GM19372 (cell line): ENCODE data around the gene TAOK3.

Experiments
- ATAC-seq: cut with Tn5 transposase; IDR thresholded peaks from one replicate; pipeline ENCODE4 v1.9.1; 2021; ENCODE audit warnings: mild to moderate bottlenecking, low read depth, moderate library complexity; ENCODE audit not compliant: unreplicated experiment

Gene TAOK3

DNA sequence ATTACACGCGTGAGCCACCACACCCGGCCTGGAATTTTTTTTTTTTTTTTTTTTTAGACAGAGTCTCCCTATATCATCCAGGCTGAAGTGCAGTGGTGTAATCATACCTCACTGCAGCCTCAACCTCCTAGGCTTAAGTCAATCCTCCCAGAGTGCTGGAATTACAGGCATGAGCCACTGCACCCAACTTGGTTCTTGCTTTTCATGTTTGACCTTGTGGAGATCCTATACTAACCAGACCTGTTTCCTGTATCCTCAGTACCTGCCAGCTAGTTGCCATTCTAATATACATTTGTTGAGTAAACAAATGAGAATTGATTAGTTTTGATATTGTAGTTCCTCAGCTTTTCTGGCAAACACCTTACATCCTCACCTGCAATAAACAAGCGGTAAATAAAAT, 265.7 kb downstream of the TAOK3 start:
- no peak for ATAC-seq

- ATAC-seq = peak; percentile 58
Measured at GRCh38 chr12:118103601-118104382, 268.9 kb downstream of the TAOK3 start, which contains the start of gene VSIG10. TSS of gene VSIG10 (minus strand) at chr12:118104011. CDS start at chr12:118103671, 340 bp downstream.

GRCh38 chr12:118103201-118103600, 269.5 kb downstream of the TAOK3 start:
- ATAC-seq = no peak

GRCh38 chr12:118102609-118103008, 270.1 kb downstream of the TAOK3 start:
- ATAC-seq = no peak

- no peak for ATAC-seq
Measured at GRCh38 chr12:118102070-118102469, 270.6 kb downstream of the TAOK3 start.

DNA sequence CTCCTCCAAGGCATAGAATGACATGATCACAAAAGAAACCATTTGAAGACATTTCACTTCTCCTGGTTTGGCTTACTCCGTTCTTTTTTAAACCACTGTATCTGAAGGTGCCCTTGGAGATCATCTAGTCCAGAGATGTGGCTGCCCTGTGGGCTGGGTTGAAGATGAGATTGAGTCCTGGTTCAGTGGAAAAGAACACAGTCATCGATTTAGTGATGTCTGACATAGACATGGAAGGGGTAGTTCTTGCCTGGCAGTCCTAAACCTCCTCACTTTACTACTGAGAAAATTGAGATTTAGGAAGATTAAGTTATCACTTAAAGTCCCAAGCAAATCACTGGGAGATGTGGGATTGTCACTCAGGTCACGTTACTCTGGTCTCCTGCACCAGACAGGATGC, 271.7 kb downstream of the TAOK3 start:
- ATAC-seq = no peak
